ENCODE data around the gene RPS10. TPM values are rescaled to one million over a fixed set of nuclear protein-coding genes. Genes with fewer than 3 reads are reported as not detected.

RPS10 gene
- 2,114 and 2,633 TPM in 2 replicates for total RNA-seq (2014; rRNA removed; shearing (Covaris generic); ENCODE audit: low replicate concordance)

DNA sequence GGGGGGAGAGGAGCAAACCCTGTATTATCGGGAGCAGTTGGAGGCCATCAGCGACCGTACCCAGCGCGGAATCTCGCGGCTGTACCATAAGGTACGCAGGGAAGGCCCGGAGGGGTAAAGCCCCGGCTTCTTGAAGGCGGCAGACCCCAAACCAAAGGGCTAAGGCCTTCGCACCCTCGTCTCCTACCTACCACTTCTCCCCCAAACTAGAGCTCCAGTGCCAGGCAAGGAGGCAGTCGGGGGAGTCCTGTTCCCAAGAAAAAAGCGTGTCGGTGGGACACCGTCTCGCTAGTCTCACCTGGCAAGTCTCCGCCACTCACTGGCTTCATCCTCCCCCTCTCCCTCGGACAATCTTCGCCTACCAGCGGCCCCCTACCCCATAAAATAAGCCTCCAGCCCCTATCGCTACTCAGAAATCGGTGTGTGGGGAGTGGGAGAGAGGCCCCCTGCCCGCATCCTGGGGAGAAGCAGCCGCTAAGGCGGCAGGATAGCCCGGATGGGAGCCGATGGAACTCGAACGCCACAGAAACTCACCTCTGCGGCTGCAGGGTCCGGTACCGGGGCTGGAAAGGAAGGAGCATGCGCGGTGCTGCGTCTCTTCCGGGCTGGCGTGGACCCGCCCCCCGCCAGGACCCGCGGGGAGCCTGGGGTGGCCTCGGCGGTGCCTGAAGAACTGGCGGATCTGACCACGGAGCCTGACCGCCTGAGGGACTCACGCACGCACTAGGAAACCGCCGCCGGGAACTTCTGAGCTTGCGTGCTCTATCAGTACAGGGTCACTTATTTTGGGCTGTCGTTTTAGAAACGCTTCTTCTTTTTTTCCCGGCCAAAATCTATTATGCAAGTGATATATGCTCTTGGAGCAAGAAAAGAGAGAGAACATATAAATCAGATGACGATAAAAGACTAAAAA is at the start of gene RPS10:
RPS10 (minus strand) TSS at position 572 of the 913 bp plus-strand sequence. CDS start 848 bp downstream, outside the sequence.
- Histone ChIP-seq H3K27me3 (no peaks in the 10 kb centered on the region), H3K36me3 (peaks cover 45% of the 10 kb centered on the region), H3K9me3 (no peaks in the 10 kb centered on the region), H3K4me3 (peak within 1 kb of the TSS; percentile 77)
- peak; percentile 87 for DNase-seq

DNA sequence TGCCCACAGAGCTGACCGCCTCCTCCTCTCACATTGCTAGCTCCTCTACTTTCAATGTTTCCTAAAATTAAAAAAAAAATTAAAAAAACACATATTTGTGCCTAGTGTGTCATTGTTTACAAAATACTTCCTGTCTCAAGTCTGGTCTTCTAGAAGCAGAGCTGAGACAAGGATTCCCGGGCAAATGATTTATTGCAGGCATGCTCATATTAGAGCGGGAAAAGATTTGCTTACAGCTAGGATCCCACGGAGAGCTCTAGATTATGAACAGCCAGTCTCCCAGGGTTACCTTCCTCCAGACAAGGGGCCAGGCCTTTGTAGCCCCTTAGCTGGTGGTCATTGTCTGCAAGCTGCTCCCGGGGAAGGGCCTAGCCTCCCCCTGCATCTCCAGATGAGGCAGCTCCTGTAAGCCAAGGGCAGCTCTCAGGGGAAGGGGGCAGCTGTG is 49.4 kb upstream of the RPS10 start:
- H3K36me3 ChIP-seq = no peaks in the 10 kb centered on the region
- no peaks in the 10 kb centered on the region for H3K27me3 ChIP-seq
- DNase-seq = peak; percentile 9
- H3K4me3 ChIP-seq = no peak overlapping the region
- H3K9me3 ChIP-seq = no peaks in the 10 kb centered on the region

DNA sequence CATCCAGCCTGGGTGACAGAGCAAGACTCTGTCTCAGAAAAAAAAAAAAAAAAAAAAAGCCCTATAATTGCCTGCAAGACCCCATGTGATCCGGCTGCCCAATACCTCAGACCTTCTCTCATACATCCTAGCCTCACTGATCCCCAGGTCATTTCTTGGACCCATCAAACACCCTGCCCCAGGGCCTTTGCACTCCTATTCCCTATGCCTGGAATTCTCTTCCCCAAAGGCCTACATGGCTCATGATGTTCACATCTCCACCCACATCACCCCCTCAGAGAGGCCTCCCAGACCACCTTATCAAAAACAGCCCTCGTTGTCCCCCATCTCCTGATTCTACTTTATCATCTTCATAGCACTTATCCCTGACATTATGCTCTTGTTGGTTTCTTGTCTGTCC is 48.9 kb upstream of the RPS10 start:
- DNase-seq = no peak
- Histone ChIP-seq H3K36me3 (no peaks in the 10 kb centered on the region), H3K27me3 (no peaks in the 10 kb centered on the region), H3K4me3 (no peak overlapping the region), H3K9me3 (no peaks in the 10 kb centered on the region)

GRCh38 chr6:34473967-34474366 is 48.1 kb upstream of the RPS10 start:
- Histone ChIP-seq H3K9me3 (no peaks in the 10 kb centered on the region), H3K27me3 (no peaks in the 10 kb centered on the region), H3K4me3 (no peak overlapping the region), H3K36me3 (no peaks in the 10 kb centered on the region)
- no peak for DNase-seq

DNA sequence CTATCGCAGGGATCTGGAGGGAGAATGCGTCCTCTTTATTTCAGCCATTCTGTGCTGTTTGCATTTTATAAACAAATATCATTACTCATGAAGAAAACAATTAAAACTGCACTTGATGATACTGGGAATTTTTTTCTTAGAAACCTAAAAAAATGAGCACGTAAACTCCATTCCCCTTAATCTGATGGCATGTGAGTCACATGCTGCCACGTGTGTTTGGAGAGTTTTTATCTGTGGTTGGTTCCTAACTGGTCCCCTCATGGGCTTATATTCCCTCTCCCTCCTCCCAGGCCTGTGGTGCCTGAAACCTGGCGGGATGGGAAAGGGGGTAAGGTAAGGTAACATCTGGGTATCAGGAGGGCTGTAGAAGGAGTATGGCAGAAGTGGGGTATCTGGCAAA is 46.6 kb upstream of the RPS10 start:
- no peaks in the 10 kb centered on the region for H3K9me3 ChIP-seq
- H3K4me3 ChIP-seq = no peak overlapping the region
- no peaks in the 10 kb centered on the region for H3K27me3 ChIP-seq
- no peaks in the 10 kb centered on the region for H3K36me3 ChIP-seq
- no peak for DNase-seq

- no peak overlapping the region for H3K4me3 ChIP-seq
- no peak for DNase-seq
- H3K27me3 ChIP-seq = no peaks in the 10 kb centered on the region
- H3K9me3 ChIP-seq = no peaks in the 10 kb centered on the region
- H3K36me3 ChIP-seq = no peaks in the 10 kb centered on the region
These were observed 43.6 kb upstream of the RPS10 start for GRCh38 chr6:34469499-34469898.

GRCh38 chr6:34468378-34468892 is 42.6 kb upstream of the RPS10 start:
- H3K36me3 ChIP-seq = no peaks in the 10 kb centered on the region
- H3K9me3 ChIP-seq = no peaks in the 10 kb centered on the region
- no peaks in the 10 kb centered on the region for H3K27me3 ChIP-seq
- no peak overlapping the region for H3K4me3 ChIP-seq
- DNase-seq = no peak

DNA sequence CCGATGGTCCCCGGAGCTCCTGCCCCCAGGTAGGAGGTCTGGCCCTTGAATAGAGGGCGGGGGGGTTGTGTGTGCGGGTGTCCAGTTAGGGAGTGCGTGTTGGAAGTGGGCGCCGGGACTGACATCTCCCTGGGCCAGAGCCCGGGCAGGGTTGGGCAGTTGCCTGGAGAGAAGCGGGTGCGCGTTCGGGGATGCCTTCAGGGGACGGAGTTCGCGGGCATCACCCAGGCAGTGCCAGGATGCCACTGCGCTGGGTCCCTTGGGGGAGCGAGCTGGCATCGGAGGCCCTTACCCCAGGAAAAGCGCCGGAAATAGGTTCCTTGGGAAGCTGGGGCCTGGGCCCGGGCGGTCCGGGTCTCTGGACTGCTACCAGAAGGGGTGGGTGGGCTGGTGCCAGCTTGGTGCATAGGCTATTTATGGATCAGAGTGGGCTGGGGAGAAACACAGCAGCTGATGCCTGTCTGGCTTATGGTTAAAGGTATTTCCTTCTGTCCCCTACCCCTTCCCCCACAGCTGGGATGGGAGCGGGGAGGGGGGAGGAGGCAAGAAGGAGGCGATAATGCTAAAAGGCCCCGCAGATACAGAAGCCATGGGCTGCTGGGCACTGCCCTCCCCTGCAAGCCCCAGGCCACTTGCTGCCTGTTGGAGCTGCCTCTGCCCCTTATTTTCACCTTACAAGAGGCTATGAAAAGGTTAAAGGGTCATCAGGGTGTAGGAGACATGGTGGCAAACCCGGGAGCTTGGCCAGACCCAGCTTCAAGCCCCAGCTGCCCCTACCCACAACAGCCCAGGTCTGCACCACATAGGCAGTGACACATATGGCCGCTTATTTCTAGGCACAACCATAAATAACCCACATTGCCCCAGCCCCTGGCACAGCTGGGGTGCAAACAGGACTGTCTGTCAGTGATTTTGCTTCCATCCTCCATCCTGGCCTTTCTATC is 40.6 kb upstream of the RPS10 start:
- no peaks in the 10 kb centered on the region for H3K36me3 ChIP-seq
- no peaks in the 10 kb centered on the region for H3K27me3 ChIP-seq
- H3K4me3 ChIP-seq = no peak overlapping the region
- DNase-seq = no peak
- no peaks in the 10 kb centered on the region for H3K9me3 ChIP-seq

DNA sequence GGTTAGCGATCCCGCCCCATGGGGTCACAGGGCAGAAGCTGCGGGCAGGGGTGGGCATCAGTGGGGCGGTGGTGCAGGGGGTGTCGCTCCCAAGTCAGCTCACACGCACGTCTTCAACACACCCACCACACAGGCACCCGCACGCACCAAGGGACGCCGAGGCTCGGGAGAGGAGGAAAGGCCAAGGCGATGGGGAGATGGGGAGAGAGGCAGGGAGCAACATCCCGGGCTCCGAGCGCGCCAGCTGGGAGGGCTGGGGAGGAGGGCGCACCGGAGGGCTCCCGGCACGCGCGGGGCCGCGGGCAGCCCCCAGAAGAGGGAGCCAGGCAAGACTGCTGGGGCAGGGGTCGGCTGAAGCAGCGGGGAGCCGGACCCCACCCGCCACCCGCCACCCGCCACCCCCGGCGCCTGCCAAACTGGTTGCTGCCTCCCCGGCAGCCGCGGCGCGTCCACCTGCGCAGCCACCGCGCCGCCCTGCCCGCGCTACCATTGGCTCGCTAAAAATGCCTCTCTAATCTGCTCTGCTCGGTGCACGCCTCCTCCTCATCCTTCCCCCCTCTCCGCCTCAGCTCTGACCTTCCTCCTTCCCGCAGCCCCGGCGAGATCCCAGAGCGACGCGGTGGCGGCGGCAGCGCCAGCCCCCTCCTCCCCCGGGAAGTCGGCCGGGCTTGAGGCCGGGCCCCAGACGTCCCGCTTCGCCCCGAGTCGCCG is 39.8 kb upstream of the RPS10 start, which contains the start of gene PACSIN1:
PACSIN1 (plus strand) TSS at position 546 of the 711 bp plus-strand sequence. CDS start 60,230 bp downstream, outside the sequence.
- Histone ChIP-seq H3K4me3 (no peak within 1 kb of the TSS), H3K36me3 (no peaks in the 10 kb centered on the region), H3K27me3 (no peaks in the 10 kb centered on the region), H3K9me3 (no peaks in the 10 kb centered on the region)
- no peak for DNase-seq

- no peaks in the 10 kb centered on the region for H3K27me3 ChIP-seq
- H3K36me3 ChIP-seq = no peaks in the 10 kb centered on the region
- no peaks in the 10 kb centered on the region for H3K9me3 ChIP-seq
- DNase-seq = no peak
- no peak overlapping the region for H3K4me3 ChIP-seq
These were observed 38.0 kb upstream of the RPS10 start for GRCh38 chr6:34463849-34464248.

DNA sequence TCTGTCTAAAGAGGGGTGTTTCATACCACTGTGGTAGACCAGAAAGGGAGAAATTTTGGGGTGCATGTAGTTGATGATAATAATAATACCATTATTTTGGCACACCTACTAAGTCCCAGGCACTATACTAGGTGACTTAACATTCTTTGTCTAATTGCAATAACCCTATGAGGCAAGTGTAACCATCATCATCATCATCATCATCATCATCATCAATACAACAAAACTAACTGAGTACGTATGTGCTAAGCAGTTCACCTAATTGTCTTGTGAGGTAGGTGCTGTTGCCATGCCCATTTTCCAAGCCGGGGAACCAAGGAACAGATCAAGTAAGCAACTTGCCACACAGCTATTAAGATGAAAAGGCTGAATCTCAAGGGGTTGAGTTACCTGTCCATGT is 37.4 kb upstream of the RPS10 start:
- Histone ChIP-seq H3K4me3 (no peak overlapping the region), H3K9me3 (no peaks in the 10 kb centered on the region), H3K27me3 (no peaks in the 10 kb centered on the region), H3K36me3 (no peaks in the 10 kb centered on the region)
- DNase-seq = no peak

DNA sequence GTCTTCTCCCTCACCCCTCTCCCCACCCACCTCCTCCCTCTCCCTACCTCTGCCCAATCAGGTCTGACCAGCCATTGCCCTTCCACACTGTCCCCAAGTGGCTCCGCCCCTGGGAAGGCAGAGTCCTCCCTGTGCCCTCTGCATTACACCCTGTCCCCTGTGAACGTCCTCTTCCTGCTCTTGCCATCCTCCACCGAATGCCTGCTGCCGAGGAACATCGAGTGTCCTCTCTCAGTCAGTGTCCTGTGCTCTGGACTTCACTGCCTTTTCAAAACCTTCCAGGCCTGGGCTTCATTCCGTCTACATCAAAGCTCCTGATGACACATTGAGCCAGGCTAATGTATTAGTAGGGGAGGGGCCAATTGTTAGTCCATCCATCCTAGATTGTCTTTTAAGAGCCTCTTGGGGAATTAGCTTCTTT is 36.7 kb upstream of the RPS10 start:
- Histone ChIP-seq H3K36me3 (no peaks in the 10 kb centered on the region), H3K4me3 (no peak overlapping the region), H3K9me3 (no peaks in the 10 kb centered on the region), H3K27me3 (no peaks in the 10 kb centered on the region)
- peak; percentile 30 for DNase-seq

DNA sequence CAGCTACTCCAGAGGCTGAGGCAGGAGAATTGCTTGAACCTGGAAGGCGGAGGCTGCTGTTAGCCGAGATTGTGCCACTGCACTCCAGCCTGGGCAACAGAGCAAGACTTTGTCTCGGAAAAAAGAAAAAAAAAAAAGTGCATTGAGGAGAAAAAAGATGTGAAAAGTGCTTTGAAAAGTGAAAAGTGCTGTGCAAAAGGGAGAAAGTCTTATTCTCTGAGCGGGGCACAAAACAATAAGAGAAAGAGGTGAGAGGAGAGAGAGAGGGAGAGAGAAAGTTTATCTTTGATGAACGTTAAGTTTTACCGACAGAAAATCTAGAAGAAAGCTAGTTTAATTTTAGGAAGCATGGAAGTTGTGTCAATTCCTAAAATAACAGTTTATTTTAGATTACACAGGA is 36.1 kb upstream of the RPS10 start:
- Histone ChIP-seq H3K27me3 (no peaks in the 10 kb centered on the region), H3K4me3 (no peak overlapping the region), H3K36me3 (no peaks in the 10 kb centered on the region), H3K9me3 (no peaks in the 10 kb centered on the region)
- no peak for DNase-seq

DNA sequence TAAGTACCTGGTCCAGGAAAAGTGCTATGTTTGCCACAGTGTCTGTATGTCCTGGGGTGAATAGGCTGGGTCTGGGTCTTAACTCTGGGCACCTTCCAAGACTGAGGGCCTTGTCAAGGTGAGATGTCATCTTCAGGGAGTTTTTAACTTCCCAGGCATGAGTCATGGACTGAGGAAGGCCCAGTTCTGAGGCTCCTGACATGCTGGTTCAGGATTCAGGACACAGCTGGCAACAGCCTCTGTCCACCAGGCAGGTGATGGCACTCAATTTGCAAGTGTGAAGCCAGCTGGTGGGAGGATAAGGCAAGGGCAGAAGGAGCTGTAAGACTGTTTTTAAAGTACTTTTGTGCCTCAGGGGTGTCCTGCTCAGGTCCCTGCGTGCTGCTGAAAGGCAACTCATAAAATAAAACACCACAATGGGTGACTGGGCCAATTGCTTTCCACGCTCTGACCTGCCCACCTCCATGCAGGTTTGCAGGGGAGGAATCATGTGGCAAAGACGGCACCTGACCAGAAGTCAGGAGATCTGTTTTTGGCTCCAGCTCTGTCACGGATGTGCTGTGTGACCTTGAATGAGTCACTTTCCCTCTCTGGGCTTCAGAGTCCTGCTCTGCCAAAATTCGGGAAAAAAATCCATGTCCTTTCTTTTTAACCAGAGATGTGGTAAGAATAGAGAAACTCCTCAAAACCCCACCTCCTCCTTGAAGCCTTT is 35.1 kb upstream of the RPS10 start:
- peak; percentile 21 for DNase-seq
- H3K9me3 ChIP-seq = no peaks in the 10 kb centered on the region
- H3K36me3 ChIP-seq = no peaks in the 10 kb centered on the region
- H3K27me3 ChIP-seq = no peaks in the 10 kb centered on the region
- no peak overlapping the region for H3K4me3 ChIP-seq

DNA sequence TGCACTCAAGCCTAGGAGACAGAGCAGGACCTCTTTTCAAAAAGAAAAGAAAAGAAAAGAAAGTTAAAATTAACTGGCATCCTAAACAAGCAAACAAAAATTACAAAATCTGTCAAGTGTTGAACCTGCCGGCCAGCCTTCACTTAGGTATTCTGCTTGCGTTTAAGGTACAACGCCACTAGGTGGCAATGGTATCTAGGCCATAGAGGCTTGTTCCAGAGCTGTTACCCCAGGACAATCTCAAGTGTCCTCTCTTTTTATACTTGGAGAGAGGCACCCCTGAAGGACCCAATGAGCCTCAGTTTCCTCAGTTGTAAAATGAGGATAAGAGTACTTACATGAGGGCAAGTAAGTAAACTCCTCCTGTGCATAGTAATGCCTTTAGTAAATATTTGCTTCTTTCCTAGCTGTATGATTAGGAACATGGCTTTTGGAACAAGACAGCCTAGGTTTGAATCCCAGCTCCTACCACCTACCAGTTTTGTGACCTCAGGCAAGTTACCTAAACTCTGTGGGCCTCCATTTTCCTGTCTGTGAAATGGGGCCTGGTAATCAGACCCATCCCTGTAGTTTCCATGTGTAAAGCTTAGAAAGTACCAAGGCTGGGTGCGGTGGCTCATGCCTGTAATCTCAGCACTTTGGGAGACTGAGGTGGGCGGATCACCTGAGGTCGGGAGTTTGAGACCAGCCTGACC is 34.2 kb upstream of the RPS10 start:
- Histone ChIP-seq H3K36me3 (no peaks in the 10 kb centered on the region), H3K4me3 (no peak overlapping the region), H3K9me3 (no peaks in the 10 kb centered on the region), H3K27me3 (no peaks in the 10 kb centered on the region)
- no peak for DNase-seq
